CD4-positive, alpha-beta T cell treated with Interleukin-10 for 1 hour (primary cell): ENCODE measurements around the gene NTRK2.

Source experiments
- DNase-seq: peaks from one replicate; pipeline ENCODE4 v3.0.0-alpha.2; 2020

NTRK2 gene

DNA sequence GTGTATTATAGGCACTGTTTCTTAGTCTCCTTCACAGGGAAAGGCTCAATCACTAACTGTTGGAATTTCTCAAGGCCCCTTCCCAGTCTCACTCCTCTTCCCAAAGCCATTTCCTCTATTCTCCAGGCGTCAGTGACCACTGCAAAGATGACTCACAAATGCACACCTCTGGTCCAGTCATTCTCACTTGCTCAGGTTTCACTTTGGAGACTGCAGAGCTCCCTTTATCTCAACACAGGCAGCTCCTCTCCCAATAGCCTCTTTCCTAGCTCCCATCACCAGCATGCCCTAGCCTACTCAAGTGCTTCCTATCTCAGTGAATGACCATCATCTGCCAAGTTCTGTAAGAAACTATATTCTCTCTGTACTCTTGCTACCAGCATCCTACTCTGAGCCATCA, 323.6 kb downstream of the NTRK2 start:
- no peak for DNase-seq

DNA sequence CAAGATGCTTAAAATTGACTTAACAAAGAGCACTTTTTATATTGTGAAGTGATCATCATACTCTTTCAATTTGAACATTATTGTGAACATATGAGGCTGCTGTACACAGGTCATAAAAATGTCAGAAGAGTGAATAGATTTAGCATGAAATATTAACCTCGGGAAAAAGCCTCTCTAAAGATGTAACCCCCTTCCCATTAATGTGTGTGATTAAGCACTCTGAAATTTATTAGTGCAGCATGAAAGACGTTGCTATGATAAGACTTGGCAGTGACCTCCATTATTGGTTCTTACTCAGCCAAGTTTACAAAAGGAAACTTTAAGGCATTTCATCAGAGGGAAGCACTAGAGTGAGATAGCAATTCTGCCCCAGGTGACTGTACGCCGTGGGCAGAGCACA, 326.5 kb downstream of the NTRK2 start:
- DNase-seq = no peak

GRCh38 chr9:84996716-84997115, 327.2 kb downstream of the NTRK2 start:
- DNase-seq = no peak

DNA sequence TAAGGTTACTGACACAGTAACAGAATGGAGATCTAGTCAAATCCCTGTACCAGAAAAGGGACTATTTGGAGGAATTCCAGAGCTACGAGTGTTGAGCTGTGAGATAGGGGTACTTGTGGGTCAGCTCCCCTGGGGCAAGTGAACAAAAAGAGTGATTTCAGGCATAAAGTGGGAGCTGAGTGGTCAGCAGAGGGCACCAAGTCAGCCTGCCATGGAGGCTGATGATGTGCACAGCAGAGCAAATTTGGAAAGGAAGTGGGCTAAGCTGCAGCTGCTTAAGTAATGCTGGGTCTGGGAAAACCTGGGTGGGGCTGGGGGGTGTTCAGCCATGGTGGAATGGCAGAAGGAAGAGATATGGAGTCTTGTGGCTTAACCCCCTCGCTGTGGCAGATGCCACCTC, 327.9 kb downstream of the NTRK2 start:
- no peak for DNase-seq

DNA sequence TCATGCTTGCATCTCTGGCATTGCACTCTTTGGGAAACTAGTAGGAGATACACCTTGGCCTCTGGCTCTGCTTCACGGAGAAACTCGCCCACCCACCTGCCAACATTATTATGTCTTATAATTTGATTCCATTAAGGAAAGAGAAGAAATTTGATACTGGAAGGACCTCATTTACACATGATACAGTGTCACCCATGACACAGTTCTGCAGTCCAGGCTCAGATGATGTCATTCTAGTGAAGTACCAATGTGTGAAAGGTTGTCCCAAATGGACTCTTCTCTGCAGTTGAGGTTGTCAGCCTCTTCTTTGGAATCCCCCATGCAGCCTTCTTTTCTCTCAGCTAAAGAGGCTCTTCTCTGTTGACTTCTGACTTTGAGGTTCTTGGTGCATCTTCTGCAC, 329.1 kb downstream of the NTRK2 start:
- no peak for DNase-seq

DNA sequence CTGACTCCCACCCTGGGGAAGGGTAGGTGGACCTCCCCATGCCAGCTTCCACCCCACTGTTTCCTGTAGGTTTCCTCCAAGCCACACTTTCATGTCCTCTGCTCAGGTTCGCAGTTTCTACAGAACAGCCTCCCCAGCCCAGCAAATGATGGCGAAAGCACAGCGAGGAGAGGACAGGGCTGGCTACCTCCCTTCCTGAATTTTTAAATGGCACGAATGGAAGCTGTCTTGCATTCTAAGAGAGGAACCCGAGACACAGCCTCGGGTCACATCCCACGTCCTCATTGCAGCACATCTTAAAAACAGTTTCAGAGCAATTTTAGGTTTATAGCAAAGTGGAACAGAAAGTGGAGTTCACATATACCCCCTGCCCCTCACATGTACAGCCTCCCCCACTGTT, 330.3 kb downstream of the NTRK2 start:
- DNase-seq = no peak

DNA sequence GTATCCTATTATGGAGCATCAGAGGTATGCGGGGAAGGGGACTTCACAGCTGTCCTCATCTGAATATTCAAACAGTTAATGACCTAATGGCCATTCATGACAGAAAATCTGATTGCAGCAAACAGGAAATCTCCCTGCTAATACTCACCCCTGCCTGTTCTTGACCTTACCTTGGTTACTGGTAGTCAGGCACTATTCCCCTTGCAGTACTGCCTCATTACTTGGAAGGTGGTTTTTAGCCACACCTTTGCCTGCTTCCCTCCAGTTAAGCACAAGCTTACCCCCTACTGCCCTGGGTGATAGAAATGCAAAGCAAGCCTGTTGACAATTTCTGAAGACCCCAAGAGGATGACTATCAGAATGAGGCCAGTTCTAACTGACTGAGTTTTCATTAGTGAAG, 332.4 kb downstream of the NTRK2 start:
- DNase-seq = no peak

- no peak for DNase-seq
Observed at GRCh38 chr9:85004818-85005413, 335.4 kb downstream of the NTRK2 start.

DNA sequence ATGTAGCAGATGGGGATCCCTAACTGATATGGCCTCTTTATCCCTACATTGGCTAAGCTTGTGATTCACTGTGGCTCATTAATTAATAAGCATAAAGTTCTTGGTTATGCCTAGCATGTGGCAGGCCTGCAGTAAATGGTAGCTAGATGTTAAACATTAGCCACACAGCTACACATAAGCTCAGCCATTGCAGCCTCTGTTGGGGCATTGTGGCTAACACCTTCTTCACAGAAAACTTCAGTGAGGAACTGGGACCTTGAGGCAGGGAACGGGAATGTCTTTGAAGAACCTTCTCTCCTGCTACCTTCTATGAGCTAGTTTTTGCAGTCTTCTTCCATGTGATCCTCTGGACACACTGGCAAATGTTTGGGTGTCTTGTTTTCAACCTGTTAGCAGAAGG, 338.2 kb downstream of the NTRK2 start:
- DNase-seq = no peak

GRCh38 chr9:85008215-85008614, 338.7 kb downstream of the NTRK2 start:
- DNase-seq = no peak

DNA sequence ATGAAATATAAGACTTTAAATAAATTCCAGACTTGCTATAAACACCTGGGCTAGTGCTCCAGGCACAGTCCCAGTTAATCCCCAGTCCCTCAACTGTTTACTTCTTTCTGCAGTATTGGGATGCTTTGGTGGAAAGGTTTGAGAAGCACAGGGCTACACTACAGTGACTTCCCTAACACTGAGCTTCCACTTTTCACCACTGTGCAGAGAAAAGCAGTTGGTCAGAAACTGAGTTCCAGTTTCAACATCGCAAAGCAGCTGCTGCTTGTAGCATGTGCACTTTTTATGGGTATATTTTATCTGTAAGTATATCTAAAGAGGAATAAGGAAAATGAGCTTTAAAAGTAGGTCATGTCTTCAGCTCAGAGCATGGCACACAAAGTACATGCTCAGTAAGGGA, 339.7 kb downstream of the NTRK2 start:
- no peak for DNase-seq

- no peak for DNase-seq
Observed at GRCh38 chr9:85013703-85014102, 344.2 kb downstream of the NTRK2 start.

- DNase-seq = no peak
Observed at GRCh38 chr9:85014292-85014691, 344.8 kb downstream of the NTRK2 start.

GRCh38 chr9:85016384-85017006, 347.0 kb downstream of the NTRK2 start:
- no peak for DNase-seq

GRCh38 chr9:85020791-85021190, 351.3 kb downstream of the NTRK2 start:
- DNase-seq = no peak

GRCh38 chr9:85021686-85022085, 352.2 kb downstream of the NTRK2 start:
- no peak for DNase-seq

DNA sequence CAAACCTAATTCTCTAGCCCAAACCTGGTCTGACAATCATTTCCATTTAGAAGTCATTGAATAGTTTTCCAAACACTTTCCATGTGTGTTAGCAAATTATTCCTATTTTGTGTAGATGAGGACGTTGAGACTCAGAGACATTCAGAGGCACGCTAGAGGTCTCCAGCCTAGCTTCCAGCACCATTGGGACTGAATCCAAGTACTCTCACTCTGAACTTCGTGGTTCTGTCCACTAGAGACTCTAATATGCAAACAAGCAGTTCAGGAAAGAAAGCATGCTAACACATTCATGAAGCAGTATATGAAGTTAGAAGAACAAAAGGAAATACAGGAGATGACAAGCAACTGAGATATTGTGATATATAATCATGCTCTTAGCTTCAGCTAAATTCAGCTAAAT, 354.8 kb downstream of the NTRK2 start:
- no peak for DNase-seq

GRCh38 chr9:85025638-85026037, 356.1 kb downstream of the NTRK2 start:
- DNase-seq = no peak

DNA sequence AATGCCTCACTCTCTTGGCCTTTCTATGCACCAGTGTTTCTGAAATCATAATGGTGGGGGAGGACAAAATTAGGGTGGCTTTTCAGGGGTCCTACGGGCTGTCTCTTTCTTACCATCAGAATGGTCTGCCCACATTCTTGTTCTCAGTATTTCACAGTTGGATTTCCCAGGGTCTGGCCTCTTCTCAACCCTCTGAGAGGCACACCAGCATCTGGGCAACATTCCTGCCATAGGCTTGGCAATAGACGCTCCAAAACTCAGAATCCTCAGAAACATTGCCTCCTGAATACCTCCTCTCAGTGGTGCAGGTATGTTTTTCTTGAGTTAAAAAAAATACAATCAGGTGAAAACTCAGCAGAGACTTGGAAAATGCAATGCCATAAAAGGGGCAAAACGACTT, 358.3 kb downstream of the NTRK2 start:
- DNase-seq = no peak

DNA sequence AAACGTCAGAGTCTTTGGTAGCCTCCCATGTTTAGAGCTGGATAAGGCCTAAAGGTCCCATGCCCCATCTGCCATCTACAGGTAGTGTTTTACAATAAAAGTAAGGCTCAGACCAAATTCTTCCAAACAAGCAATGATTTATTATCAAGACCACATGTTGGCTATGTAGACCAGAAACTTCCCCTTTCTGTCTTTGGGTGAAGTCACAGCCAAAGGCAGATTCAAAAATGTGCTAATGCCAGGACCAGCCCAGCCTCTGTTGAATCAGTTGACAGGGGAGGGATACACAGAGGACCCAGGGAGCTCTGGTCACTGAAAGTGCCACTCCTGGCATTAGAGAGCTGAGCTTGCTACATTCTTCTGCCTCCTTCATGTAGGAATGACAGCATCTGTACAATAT, 360.8 kb downstream of the NTRK2 start:
- DNase-seq = no peak

GRCh38 chr9:85036496-85036895, 367.0 kb downstream of the NTRK2 start:
- DNase-seq = no peak

GRCh38 chr9:85038061-85038460, 368.5 kb downstream of the NTRK2 start:
- DNase-seq = no peak

DNA sequence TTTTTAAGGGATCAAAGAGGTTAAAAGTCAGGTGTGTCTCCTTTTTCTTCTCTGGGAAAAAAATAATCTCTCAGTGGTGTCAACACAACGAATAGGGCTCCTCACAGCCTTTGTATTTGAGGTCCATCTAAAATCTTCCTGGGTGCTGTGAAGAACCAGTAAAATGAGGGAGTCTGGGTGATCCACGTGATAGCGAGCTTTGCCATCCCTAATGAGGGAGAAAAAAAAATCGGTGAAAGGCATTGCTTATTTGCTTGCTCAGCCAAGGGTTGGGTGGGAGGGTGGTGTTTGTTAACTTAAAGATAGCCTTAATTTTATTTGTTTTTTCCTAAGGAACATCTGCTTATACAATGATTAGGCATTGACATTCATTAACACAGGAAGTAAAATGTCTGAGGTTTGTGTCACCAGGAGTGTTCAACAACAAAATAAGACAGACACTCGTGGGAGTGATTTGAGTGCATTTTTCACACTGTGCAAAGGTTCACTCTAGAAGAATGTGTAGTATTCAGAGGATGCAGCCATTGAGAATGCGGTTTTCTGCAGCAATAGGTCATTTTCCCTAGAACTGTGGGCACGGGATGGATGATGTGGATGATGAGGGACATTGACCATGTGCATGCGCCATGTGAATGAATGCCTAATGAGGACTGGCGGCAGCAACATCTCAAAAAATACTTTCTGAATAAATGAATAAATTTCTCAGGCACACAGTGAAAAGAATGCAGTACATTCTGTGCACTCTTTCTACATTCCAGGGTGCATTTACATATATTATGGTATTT, 369.5 kb downstream of the NTRK2 start:
- DNase-seq = no peak

GRCh38 chr9:85040146-85040545, 370.6 kb downstream of the NTRK2 start:
- DNase-seq = no peak
